Body of pancreas (tissue), 4 donors: Measurements from ENCODE around the gene DTNB.

Experiments
- POLR2A ChIP-seq, 3 donors: fragments of 450-650 bp; IDR thresholded peaks; one replicate each; pipeline ENCODE4 v1.6.1; 2016; ENCODE audit warnings: antibody characterized with exemption in 3 of 3, mild to moderate bottlenecking in 2 of 3
- TF ChIP-seq, protein P1 (sequence below), 7 experiments: fragments of 450-650 bp in 4 of 7; fragments of 200-600 bp in 3 of 7; sonication (generic) in 3 of 7; IDR thresholded peaks; one replicate each; pipeline ENCODE4 v1.5.1; 2016 to 2019; ENCODE audit warnings: antibody characterized with exemption in 7 of 7

DNA sequence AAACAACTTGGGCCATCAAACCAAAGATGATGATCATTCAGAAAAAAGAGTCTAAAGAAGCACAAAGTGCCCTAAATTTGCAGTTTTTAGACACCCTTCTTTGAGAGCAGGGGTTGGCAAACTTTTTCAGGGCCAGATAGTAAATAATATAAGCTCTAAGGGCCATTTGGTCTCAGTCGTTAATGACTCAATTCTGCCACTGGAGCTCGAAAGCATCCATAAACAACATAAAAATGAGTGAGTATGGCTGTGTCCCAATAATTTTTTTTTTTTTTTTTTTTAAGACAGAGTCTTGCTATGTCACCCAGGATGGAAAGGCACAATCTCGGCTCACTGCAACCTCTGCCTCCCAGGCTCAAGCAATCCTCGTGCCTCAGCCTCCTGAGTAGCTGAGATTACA is 152.3 kb downstream of the DTNB start:
- TF ChIP-seq, protein P1, sequence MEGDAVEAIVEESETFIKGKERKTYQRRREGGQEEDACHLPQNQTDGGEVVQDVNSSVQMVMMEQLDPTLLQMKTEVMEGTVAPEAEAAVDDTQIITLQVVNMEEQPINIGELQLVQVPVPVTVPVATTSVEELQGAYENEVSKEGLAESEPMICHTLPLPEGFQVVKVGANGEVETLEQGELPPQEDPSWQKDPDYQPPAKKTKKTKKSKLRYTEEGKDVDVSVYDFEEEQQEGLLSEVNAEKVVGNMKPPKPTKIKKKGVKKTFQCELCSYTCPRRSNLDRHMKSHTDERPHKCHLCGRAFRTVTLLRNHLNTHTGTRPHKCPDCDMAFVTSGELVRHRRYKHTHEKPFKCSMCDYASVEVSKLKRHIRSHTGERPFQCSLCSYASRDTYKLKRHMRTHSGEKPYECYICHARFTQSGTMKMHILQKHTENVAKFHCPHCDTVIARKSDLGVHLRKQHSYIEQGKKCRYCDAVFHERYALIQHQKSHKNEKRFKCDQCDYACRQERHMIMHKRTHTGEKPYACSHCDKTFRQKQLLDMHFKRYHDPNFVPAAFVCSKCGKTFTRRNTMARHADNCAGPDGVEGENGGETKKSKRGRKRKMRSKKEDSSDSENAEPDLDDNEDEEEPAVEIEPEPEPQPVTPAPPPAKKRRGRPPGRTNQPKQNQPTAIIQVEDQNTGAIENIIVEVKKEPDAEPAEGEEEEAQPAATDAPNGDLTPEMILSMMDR (IDR thresholded peaks at IDR 0.05) = no peak
- TF ChIP-seq POLR2A (IDR thresholded peaks at IDR 0.05) = no peak
